ENCODE measurements around the gene GPR146.

Gene GPR146

GRCh38 chr7:1011297-1012003 lies 32.9 kb upstream of the GPR146 start:
- DNase-seq, result no peak

- DNase-seq, result no peak
Observed at GRCh38 chr7:1012004-1012715, 32.2 kb upstream of the GPR146 start.

- DNase-seq, result no peak
Observed at GRCh38 chr7:1012716-1013095, 31.6 kb upstream of the GPR146 start.

GRCh38 chr7:1013581-1013980 lies 30.8 kb upstream of the GPR146 start:
- no peak for DNase-seq

- no peak for DNase-seq
Observed at GRCh38 chr7:1014681-1015080, 29.7 kb upstream of the GPR146 start.

GRCh38 chr7:1015196-1016121 lies 28.9 kb upstream of the GPR146 start:
- DNase-seq, result no peak

- no peak for DNase-seq
Observed at GRCh38 chr7:1016577-1017531, 27.5 kb upstream of the GPR146 start.

- no peak for DNase-seq
Observed at GRCh38 chr7:1017586-1018333, 26.6 kb upstream of the GPR146 start.

- DNase-seq, result no peak
Observed at GRCh38 chr7:1018334-1018695, 26.0 kb upstream of the GPR146 start.

- DNase-seq, result no peak
Observed at GRCh38 chr7:1019255-1019785, 25.0 kb upstream of the GPR146 start.

- DNase-seq, result no peak
Observed at GRCh38 chr7:1019789-1020610, 24.3 kb upstream of the GPR146 start.

GRCh38 chr7:1020849-1021251 lies 23.5 kb upstream of the GPR146 start:
- no peak for DNase-seq

GRCh38 chr7:1021366-1021765 lies 23.0 kb upstream of the GPR146 start:
- DNase-seq, result no peak

GRCh38 chr7:1021931-1022330 lies 22.4 kb upstream of the GPR146 start:
- no peak for DNase-seq

- no peak for DNase-seq
Observed at GRCh38 chr7:1022356-1022755, 22.0 kb upstream of the GPR146 start.

GRCh38 chr7:1022801-1023465 lies 21.4 kb upstream of the GPR146 start:
- DNase-seq, result no peak

GRCh38 chr7:1024331-1024841 lies 20.0 kb upstream of the GPR146 start:
- no peak for DNase-seq
